Esophagus muscularis mucosa (tissue), 4 donors: ENCODE measurements around the gene KREMEN2.

Experiments used
- EP300 ChIP-seq: sonication (generic); formaldehyde crosslinking; IDR thresholded peaks from one replicate; pipeline ENCODE4 v1.6.1; 2017; ENCODE audit warnings: antibody characterized with exemption
- POLR2A ChIP-seq: fragments of 450-650 bp; IDR thresholded peaks from one replicate; pipeline ENCODE4 v1.6.1; 2017; ENCODE audit warnings: antibody characterized with exemption, moderate library complexity, mild to moderate bottlenecking, low read depth
- POLR2AphosphoS5 ChIP-seq, 2 donors: sonication (generic); formaldehyde crosslinking; IDR thresholded peaks; one replicate each; pipeline ENCODE4 v1.6.1; 2017; ENCODE audit warnings: antibody characterized with exemption in 2 of 2
- TF ChIP-seq, protein P1 (sequence below), 3 experiments: fragments of 200-600 bp in 2 of 3; fragments of 450-650 bp in 1 of 3; sonication (generic) in 2 of 3; IDR thresholded peaks; one replicate each; pipeline ENCODE4 v1.5.1; 2017 to 2019; ENCODE audit warnings: antibody characterized with exemption in 3 of 3, mild to moderate bottlenecking in 2 of 3, moderate library complexity in 1 of 3

DNA sequence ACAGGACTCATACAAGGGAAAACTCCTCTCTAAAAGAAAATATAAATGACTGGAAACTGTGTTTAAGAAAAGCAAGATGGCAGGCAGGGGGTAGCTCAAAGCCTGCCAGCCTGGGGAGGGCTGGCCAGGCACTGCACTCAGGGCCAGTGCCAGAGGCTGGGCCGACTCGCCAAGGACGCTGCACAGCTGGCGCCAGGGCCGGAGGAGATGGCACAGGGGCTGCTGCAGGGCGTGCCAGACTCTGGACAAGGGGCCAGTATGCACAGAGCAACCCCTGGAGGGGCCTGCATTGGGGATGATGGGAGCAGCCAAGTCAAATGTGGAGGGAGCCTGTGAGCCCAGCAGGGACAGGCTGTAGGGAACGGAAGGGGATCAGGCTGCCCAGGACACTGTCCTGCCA lies 12.1 kb downstream of the KREMEN2 start:
- TF ChIP-seq, protein P1, sequence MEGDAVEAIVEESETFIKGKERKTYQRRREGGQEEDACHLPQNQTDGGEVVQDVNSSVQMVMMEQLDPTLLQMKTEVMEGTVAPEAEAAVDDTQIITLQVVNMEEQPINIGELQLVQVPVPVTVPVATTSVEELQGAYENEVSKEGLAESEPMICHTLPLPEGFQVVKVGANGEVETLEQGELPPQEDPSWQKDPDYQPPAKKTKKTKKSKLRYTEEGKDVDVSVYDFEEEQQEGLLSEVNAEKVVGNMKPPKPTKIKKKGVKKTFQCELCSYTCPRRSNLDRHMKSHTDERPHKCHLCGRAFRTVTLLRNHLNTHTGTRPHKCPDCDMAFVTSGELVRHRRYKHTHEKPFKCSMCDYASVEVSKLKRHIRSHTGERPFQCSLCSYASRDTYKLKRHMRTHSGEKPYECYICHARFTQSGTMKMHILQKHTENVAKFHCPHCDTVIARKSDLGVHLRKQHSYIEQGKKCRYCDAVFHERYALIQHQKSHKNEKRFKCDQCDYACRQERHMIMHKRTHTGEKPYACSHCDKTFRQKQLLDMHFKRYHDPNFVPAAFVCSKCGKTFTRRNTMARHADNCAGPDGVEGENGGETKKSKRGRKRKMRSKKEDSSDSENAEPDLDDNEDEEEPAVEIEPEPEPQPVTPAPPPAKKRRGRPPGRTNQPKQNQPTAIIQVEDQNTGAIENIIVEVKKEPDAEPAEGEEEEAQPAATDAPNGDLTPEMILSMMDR (IDR thresholded peaks at IDR 0.05): no peak
- TF ChIP-seq POLR2AphosphoS5 (IDR thresholded peaks at IDR 0.05) (no peak), POLR2A (no peak), EP300 (no peak)
